BLaER1 (cell line): ENCODE measurements around the gene PSIP1.
A peak's percentile ranks its signal among the peaks of the same experiment; 100 is the strongest.
"Not testable (repeated sequence)": the region's sequence is repeated elsewhere in the genome, so short reads cannot be mapped to it uniquely, and the experiment has no call there.

ENCODE experiments used
- H3K27ac ChIP-seq: shearing (Covaris generic); formaldehyde crosslinking; 2 replicates; pipeline ENCODE4 v1.8.1; 2022
- H3K27me3 ChIP-seq: shearing (Covaris generic); formaldehyde crosslinking; 2 replicates; pipeline ENCODE4 v1.8.1; 2022
- H3K36me3 ChIP-seq: shearing (Covaris generic); formaldehyde crosslinking; 2 replicates; pipeline ENCODE4 v1.8.1; 2022
- H3K4me1 ChIP-seq: shearing (Covaris generic); formaldehyde crosslinking; 2 replicates; pipeline ENCODE4 v1.8.1; 2022
- H3K4me2 ChIP-seq: shearing (Covaris generic); formaldehyde crosslinking; 2 replicates; pipeline ENCODE4 v1.8.1; 2022
- H3K4me3 ChIP-seq: shearing (Covaris generic); formaldehyde crosslinking; 2 replicates; pipeline ENCODE4 v1.8.1; 2022
- H3K9ac ChIP-seq: shearing (Covaris generic); formaldehyde crosslinking; 2 replicates; pipeline ENCODE4 v1.8.1; 2022
- H3K9me3 ChIP-seq: shearing (Covaris generic); formaldehyde crosslinking; 2 replicates; pipeline ENCODE4 v1.8.1; 2022
- H4K20me1 ChIP-seq: shearing (Covaris generic); formaldehyde crosslinking; 2 replicates; pipeline ENCODE4 v1.8.1; 2022
- Cebpa-rat ChIP-seq: shearing (Covaris generic); IDR thresholded peaks from 2 replicates; pipeline ENCODE4 v1.8.1; 2022

Gene PSIP1

DNA sequence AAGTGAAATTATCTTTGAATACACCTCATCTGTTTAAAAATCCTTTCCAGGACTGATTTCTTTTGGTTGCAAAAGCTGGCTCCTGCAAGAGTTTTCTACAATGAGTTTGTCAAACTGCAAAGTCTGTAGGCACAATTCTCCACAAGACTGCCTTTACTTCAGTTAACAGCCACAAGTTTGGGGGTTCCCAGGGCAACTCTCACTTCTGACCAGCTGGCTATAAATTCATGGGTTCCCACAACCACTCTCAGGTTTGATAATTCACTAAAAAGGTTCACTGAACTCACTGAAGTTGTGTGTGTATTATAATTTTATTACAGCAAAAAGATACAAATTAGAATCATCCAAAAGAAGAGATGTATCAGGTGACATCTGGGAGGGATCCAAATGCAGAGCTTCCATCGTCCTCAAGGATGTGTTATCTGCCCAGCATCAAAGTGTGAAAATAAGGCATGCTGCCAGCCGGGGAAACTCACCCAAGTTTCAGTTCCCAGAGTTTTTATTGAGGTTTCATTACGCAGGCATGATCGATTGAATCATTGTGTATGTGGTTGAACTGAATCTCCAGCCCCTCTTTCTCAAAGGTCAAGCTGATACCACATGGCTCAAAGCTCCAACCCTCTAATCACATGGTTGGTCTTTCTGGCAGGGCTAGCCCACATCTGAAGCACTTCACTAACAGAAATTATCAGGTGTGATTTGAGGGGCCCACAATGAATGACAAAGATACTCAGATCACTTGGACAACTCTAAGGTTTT, 19.0 kb upstream of the PSIP1 start:
- no peak overlapping the region for H3K27ac ChIP-seq
- no peak overlapping the region for H3K4me2 ChIP-seq
- H4K20me1 ChIP-seq: no peaks in the 10 kb centered on the region

DNA sequence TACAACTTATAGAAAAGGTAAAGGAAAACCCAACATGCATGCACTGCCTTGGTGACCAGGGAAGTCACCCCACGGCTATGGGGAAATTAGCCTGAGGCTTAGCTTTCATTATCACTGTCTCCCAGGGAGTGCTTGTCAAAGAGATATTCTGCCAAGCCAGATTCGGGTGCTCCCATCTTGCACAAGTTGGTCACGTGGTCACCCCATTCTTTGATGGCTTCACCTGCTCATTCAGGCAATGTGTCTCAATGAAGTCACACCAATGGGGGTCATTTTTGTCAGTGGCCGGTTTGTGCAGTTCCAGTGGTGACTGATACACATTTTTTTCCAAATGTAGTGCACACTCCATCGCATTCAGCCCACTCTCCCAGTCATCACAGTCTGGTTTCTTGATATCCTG, 16.3 kb upstream of the PSIP1 start:
- not testable (repeated sequence) for H3K9me3 ChIP-seq, H3K4me1 ChIP-seq, H3K27me3 ChIP-seq, H3K27ac ChIP-seq, H3K4me3 ChIP-seq, H3K36me3 ChIP-seq, H3K4me2 ChIP-seq, H3K9ac ChIP-seq, H4K20me1 ChIP-seq

More for the DNA sequence above, 19.0 kb upstream of the PSIP1 start:
- TF ChIP-seq Cebpa-rat: no peak
- Histone ChIP-seq H3K4me3 (no peak overlapping the region), H3K27me3 (no peaks in the 10 kb centered on the region), H3K36me3 (no peaks in the 10 kb centered on the region), H3K9ac (no peak overlapping the region), H3K9me3 (0 out of 2 replicates have a peak, but pooled peaks cover 4% of the 10 kb centered on the region), H3K4me1 (no peaks in the 10 kb centered on the region)

DNA sequence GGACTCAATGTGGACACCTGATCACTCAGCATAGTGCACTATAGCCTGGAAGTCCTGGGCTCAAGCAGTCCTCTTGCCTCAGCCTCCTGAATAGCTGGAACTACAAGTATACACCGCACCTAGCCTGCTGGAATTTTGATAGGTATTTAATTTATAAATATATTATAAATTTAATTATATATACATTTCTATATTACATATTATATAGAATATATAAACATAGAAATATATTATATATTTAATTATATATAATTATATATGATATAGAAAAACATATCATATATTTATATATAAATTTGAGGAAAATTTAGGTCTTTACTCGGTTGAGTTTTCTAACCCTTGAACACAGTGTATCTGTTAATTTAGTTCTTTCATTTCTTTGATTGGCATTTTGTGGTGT, 15.2 kb upstream of the PSIP1 start:
- Histone ChIP-seq H3K4me3 (no peak overlapping the region), H3K4me1 (no peaks in the 10 kb centered on the region), H3K27me3 (no peaks in the 10 kb centered on the region), H3K27ac (no peak overlapping the region), H3K36me3 (no peaks in the 10 kb centered on the region), H4K20me1 (no peaks in the 10 kb centered on the region), H3K9ac (no peak overlapping the region), H3K9me3 (0 out of 2 replicates have a peak, but pooled peaks cover 4% of the 10 kb centered on the region), H3K4me2 (no peak overlapping the region)
- TF ChIP-seq Cebpa-rat: no peak

DNA sequence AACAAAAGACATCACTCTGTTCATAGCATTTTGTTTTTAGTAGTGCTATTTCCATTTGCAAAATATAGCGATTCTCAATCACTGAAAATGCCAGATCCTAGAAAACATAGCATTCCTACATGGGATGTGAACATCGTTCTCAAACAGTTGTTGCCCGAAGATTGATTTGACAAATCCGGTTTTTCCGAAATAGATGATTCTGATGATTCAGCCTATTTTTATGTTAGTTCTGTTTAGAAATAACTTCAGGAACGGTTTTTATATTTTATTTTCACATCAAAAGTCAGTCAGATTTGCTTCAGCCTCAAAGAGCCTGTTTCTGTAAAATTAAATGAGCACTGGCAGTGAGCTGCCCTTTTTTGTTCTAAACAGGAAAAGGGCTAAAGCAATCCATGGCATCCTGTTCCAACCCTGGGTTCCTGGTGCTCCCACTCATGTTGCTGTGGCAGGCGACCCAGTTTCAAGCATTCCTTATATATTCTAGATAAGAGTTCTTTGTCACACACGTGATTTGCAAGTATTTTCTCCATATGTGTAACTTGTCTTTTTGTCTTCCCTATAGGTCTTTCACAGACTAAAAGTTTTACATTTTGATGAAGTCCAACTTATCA, 14.2 kb upstream of the PSIP1 start:
- H3K4me2 ChIP-seq: no peak overlapping the region
- no peak overlapping the region for H3K4me3 ChIP-seq
- H3K36me3 ChIP-seq: no peaks in the 10 kb centered on the region
- 0 out of 2 replicates have a peak, but pooled peaks cover 4% of the 10 kb centered on the region for H3K9me3 ChIP-seq
- H3K27ac ChIP-seq: no peak overlapping the region
- H3K4me1 ChIP-seq: no peaks in the 10 kb centered on the region
- no peaks in the 10 kb centered on the region for H3K27me3 ChIP-seq
- no peak for TF ChIP-seq Cebpa-rat
- H4K20me1 ChIP-seq: no peaks in the 10 kb centered on the region
- H3K9ac ChIP-seq: no peak overlapping the region

DNA sequence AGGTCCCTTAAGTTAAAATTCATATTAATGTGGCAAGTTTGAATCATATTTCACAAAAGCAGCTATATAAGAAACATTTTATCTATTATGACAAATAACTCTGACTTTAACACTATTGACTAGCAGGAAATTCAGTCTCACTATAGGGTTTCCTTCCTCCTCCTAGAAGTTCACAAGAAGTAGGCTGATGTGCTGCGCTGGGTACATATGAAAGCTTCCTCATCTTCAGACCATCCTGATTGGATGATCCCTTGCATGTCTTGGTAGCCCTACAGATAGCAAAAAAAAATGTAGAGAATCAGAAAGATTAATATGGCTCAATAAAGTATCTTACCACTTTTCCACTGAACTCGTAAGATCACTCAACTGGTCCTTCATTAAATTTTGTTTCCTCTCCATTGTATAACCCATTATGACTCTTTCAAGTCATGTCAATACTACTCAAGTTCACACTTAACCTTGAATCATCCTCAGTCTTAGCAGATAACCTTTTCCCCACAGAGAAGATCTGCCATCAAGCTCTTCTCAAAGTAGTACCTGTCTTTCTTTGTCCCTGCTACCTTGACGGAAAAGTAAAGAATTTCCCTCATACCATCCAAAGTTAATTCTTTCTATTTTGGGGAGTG, 11.5 kb upstream of the PSIP1 start:
- Histone ChIP-seq H3K4me3 (no peak overlapping the region), H3K9ac (no peak overlapping the region), H3K4me2 (no peak overlapping the region), H3K4me1 (no peaks in the 10 kb centered on the region), H3K9me3 (no peaks in the 10 kb centered on the region), H3K36me3 (no peaks in the 10 kb centered on the region), H3K27me3 (no peaks in the 10 kb centered on the region), H4K20me1 (no peaks in the 10 kb centered on the region), H3K27ac (no peak overlapping the region)
- TF ChIP-seq Cebpa-rat: no peak

DNA sequence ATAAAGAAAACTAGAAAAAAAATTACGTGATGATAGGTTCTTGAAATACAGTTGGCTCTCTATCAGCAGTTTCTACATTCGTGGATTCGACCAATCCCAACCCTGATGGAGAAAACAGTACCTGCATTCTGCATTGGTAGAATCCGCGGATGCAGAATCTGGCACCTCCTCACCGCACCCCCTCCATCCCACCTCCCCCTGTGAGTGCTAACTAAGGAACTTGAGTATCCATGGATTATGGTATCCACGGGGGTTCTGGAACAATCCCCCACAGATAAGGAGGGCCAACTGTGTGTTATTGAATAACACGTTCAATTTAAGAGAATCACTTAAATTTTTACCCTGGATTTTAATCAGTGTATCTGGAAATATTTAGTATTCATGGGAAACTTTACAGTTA, 10.5 kb upstream of the PSIP1 start:
- Histone ChIP-seq H3K27ac (no peak overlapping the region), H3K4me3 (no peak overlapping the region), H3K4me1 (no peaks in the 10 kb centered on the region), H3K4me2 (no peak overlapping the region), H3K27me3 (no peaks in the 10 kb centered on the region), H3K36me3 (no peaks in the 10 kb centered on the region), H4K20me1 (no peaks in the 10 kb centered on the region), H3K9me3 (no peaks in the 10 kb centered on the region), H3K9ac (no peak overlapping the region)
- TF ChIP-seq Cebpa-rat: no peak

DNA sequence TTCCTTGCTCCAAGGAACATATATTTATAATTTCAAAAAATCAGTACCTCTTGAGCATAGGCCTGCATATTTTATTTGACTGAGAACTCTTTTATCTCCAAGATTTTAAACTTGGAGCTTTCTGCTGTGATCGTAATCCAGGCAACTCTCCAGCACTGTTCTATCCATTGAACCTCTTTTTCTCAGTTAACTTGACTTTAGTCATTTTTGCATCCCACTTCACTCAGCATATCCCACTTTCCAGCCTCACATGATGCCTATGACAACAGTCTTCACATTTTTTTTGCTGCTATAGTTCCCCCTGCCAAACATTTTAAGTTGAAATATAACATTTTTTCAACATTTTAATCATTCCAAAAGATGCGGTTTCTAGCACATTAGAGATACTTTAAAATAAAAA, 9.1 kb upstream of the PSIP1 start:
- Histone ChIP-seq H3K9ac (no peak overlapping the region), H3K4me1 (no peaks in the 10 kb centered on the region), H3K4me2 (no peak overlapping the region), H3K27me3 (no peaks in the 10 kb centered on the region), H3K9me3 (no peaks in the 10 kb centered on the region), H4K20me1 (no peaks in the 10 kb centered on the region), H3K4me3 (no peak overlapping the region), H3K27ac (no peak overlapping the region), H3K36me3 (no peaks in the 10 kb centered on the region)
- no peak for TF ChIP-seq Cebpa-rat

DNA sequence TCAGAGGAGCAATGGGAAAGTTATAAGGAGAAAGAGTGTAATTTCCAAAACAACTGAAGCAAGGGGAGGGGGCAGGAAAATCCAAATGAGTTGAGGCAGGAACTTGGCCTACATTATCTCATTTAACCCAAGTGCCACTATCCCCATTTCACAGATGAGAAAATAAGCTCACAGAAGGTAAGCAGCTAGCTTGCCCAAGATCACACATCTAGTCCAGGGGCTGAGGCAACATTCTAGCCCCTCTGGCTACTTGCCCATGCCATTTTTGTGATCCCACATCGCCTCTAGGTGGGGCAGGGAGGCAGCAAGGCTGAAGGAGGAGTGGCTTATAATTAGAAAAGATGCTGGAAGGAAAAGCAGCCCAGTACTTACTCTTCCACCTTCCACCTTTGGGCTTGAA, 2.6 kb upstream of the PSIP1 start:
- Histone ChIP-seq H3K4me2 (peak overlapping the region; percentile 38; the same call in 1 of the 2 replicates), H3K27me3 (no peaks in the 10 kb centered on the region), H3K36me3 (peaks cover 5% of the 10 kb centered on the region; the same call in 1 of the 2 replicates), H3K4me3 (no peak overlapping the region), H3K27ac (no peak overlapping the region), H3K9me3 (no peaks in the 10 kb centered on the region), H4K20me1 (peaks cover 18% of the 10 kb centered on the region), H3K4me1 (peaks cover 38% of the 10 kb centered on the region), H3K9ac (no peak overlapping the region)
- no peak for TF ChIP-seq Cebpa-rat

DNA sequence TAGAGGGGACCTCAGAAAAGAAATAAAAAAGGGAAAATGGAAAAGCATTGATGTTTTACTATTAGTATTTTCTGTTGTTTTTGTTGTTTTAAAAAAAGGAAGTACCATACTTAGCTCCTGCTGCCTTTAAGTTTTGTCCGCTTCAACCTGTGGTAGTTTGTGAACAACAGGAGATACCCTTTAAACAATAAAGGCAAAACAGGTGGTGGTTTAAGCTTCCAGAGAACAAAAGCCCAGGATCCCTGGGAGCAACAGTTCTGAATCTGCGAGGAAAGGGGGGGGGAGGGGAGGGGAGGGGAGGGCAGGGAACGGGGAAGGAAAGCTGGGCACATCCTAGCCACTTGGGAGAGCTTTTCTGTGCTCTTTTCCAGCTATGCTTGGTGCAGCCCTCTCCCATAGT, 2.1 kb upstream of the PSIP1 start:
- Histone ChIP-seq H3K4me1 (peaks cover 43% of the 10 kb centered on the region), H3K9ac (no peak overlapping the region), H3K4me3 (no peak overlapping the region), H3K36me3 (peaks cover 10% of the 10 kb centered on the region), H3K4me2 (peak overlapping the region; percentile 86; the same call in 1 of the 2 replicates), H4K20me1 (peaks cover 23% of the 10 kb centered on the region), H3K27me3 (no peaks in the 10 kb centered on the region), H3K27ac (no peak overlapping the region), H3K9me3 (no peaks in the 10 kb centered on the region)
- no peak for TF ChIP-seq Cebpa-rat

DNA sequence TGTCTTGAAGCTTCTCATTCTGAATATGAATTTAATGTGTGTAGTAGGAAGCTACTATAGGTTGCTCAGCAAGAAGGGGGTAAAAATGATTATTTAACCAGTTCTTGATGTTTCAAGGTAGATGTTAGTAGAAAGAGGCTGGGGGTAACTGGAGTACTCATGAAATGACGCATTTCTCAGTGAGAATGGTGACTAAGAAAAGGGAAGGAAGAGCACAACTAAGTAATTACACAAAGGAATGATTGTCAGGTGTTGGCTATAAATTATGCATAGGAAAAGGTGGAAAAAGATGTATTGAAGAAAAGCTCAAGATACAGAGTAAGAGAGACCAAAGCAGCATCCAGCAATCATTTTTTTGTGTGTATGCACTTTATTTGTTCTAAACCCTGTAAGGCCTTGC, 1.4 kb upstream of the PSIP1 start:
- Histone ChIP-seq H3K4me1 (peaks cover 46% of the 10 kb centered on the region), H4K20me1 (peaks cover 30% of the 10 kb centered on the region), H3K27me3 (no peaks in the 10 kb centered on the region), H3K9ac (no peak overlapping the region), H3K4me2 (peak overlapping the region; percentile 86), H3K36me3 (peaks cover 17% of the 10 kb centered on the region), H3K27ac (no peak overlapping the region), H3K4me3 (no peak overlapping the region), H3K9me3 (no peaks in the 10 kb centered on the region)
- no peak for TF ChIP-seq Cebpa-rat
